ENCODE results near the gene G0S2. TPM values are rescaled to one million over a fixed set of nuclear protein-coding genes. Genes with fewer than 3 reads are reported as not detected.
A peak's percentile ranks its signal among the peaks of the same experiment; 100 is the strongest.

Gene G0S2
- total and polyA plus RNA-seq, 4 donors, result 44.6 to 696 (median 63.9) TPM

DNA sequence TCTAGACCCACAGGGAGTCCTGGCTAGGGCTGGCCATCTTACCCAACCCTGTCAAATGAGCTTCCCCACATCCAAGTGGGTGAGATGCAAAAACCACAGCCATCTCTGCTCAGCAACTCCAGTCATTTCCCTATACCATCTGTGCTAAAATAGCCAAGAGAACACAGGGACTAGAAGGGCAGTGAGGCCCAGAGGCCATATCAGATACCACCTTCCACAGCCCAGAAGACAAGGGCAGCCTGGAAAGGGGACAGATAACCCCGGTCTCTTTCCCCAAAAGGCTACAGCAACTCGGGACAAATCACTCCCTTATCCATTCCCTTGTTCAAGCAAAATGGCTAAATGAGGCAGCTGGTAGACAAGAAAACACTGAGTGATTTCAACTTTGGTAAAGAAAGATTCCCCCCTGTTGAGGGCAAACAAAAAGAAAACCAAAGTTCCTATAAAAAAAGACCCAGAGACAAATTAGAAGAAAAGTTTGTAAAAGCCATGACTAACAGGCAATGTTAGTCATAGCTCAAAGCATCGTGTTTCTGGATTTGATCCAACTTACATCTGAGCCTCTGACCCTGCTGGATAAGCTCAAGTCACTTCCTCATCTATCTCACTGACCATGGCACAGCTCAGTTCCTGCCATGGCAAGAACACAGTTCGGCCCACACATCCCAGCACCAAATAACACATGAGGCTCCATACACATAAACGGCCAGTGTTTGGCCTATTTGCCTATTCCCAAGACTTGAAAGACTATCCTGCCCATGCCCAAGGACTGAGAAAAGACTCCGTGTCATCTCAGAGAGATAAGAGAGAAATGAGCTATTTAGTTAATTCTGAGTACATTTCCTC is 26.1 kb upstream of the G0S2 start:
- Histone ChIP-seq H3K4me3 (no peak overlapping the region), H3K36me3 (ENCODE audit: control insufficient read depth in 4 of 4, insufficient read depth in 4 of 4, low read length in 4 of 4) (no peaks in the 10 kb centered on the region), H3K27me3 (ENCODE audit: control insufficient read depth in 3 of 3, insufficient read depth in 3 of 3, low read length in 2 of 3) (no peaks in the 10 kb centered on the region), H3K4me1 (ENCODE audit: control insufficient read depth in 5 of 5, insufficient read depth in 5 of 5, low read length in 5 of 5) (peaks cover 17 to 68% (median 36%) of the 10 kb centered on the region in 5 donors), H3K9me3 (ENCODE audit: control insufficient read depth in 4 of 4, insufficient read depth in 3 of 4, low read length in 3 of 4) (no peaks in the 10 kb centered on the region), H3K9ac (ENCODE audit: insufficient read depth in 1 of 2, low read length in 2 of 2) (no peak overlapping the region), H3K27ac (ENCODE audit: low read depth in 1 of 2, low read length in 1 of 2) (peak overlapping the region; percentile 78 to 83)
- 44% methylated on average over 6 of the region's 6 CpGs for WGBS, 2 donors
- ATAC-seq (ENCODE audit: insufficient read depth, low FRiP score) (peak; percentile 42), DNase-seq (peak in 2 of 3 donors; percentile 62 to 80)
- TF ChIP-seq, protein P1, sequence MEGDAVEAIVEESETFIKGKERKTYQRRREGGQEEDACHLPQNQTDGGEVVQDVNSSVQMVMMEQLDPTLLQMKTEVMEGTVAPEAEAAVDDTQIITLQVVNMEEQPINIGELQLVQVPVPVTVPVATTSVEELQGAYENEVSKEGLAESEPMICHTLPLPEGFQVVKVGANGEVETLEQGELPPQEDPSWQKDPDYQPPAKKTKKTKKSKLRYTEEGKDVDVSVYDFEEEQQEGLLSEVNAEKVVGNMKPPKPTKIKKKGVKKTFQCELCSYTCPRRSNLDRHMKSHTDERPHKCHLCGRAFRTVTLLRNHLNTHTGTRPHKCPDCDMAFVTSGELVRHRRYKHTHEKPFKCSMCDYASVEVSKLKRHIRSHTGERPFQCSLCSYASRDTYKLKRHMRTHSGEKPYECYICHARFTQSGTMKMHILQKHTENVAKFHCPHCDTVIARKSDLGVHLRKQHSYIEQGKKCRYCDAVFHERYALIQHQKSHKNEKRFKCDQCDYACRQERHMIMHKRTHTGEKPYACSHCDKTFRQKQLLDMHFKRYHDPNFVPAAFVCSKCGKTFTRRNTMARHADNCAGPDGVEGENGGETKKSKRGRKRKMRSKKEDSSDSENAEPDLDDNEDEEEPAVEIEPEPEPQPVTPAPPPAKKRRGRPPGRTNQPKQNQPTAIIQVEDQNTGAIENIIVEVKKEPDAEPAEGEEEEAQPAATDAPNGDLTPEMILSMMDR (IDR thresholded peaks at IDR 0.05; ENCODE audit: control extremely low read depth, extremely low read depth), result no peak

DNA sequence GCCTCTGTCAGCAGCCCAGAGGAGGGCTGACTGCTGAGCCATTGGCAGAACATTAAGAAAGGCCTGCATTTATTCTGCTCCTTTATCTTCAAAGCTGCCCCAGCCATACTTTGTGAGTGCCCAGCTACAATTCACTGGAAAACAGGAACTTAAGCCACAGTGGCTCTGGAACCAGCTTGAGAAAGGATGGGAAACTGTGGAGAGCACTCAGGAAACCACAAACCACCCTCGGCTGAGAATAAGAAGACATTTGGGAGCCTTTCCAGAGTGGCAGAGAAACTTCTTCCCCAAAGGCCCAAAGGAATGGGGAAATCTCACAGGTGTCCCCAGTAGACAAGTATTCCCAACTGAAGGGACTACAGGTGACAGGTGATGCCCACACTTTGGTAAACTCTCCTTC is 24.8 kb upstream of the G0S2 start:
- TF ChIP-seq, protein P1 (IDR thresholded peaks at IDR 0.05; ENCODE audit: control extremely low read depth, extremely low read depth), result no peak
- WGBS, 2 donors, result 28 to 30% methylated on average over 1 of the region's 1 CpG
- Histone ChIP-seq H3K4me3 (no peak overlapping the region), H3K27me3 (ENCODE audit: control insufficient read depth in 3 of 3, insufficient read depth in 3 of 3, low read length in 2 of 3) (no peaks in the 10 kb centered on the region), H3K27ac (ENCODE audit: low read depth in 1 of 2, low read length in 1 of 2) (peak overlapping the region in 1 of 2 donors; percentile 79), H3K9me3 (ENCODE audit: control insufficient read depth in 4 of 4, insufficient read depth in 3 of 4, low read length in 3 of 4) (no peaks in the 10 kb centered on the region), H3K9ac (ENCODE audit: insufficient read depth in 1 of 2, low read length in 2 of 2) (no peak overlapping the region), H3K36me3 (ENCODE audit: control insufficient read depth in 4 of 4, insufficient read depth in 4 of 4, low read length in 4 of 4) (no peaks in the 10 kb centered on the region), H3K4me1 (ENCODE audit: control insufficient read depth in 5 of 5, insufficient read depth in 5 of 5, low read length in 5 of 5) (peaks cover 17 to 62% (median 28%) of the 10 kb centered on the region in 5 donors)
- DNase-seq (no peak), ATAC-seq (ENCODE audit: insufficient read depth, low FRiP score) (no peak)

DNA sequence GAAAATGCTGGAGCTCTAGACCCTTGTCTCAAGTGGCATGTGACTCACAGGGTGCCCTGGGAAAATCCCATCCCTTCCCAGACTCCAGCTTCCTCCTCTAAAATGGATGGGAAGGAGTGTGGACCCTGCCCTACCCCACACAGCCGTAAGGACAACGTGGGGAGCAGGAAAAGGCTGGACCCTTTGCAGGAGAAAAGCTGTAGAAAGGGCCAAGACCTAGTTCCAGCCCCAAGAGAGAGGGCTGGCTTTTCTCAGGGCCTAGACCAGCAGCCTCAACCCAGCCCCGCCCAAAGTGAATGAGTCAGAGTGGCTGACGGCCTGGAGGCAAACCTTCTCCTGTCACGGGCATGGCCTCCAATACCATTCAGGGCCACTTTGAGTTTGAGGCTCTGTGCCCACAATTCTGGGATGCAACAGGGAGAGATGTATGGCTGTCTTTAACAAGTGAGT is 24.0 kb upstream of the G0S2 start:
- peak overlapping the region in 1 of 2 donors; percentile 79 for H3K27ac ChIP-seq (ENCODE audit: low read depth in 1 of 2, low read length in 1 of 2)
- no peaks in the 10 kb centered on the region for H3K27me3 ChIP-seq (ENCODE audit: control insufficient read depth in 3 of 3, insufficient read depth in 3 of 3, low read length in 2 of 3)
- TF ChIP-seq, protein P1 (IDR thresholded peaks at IDR 0.05; ENCODE audit: control extremely low read depth, extremely low read depth), result no peak
- DNase-seq, result no peak
- ATAC-seq (ENCODE audit: insufficient read depth, low FRiP score), result peak; percentile 51
- peaks cover 17 to 56% (median 26%) of the 10 kb centered on the region in 5 donors for H3K4me1 ChIP-seq (ENCODE audit: control insufficient read depth in 5 of 5, insufficient read depth in 5 of 5, low read length in 5 of 5)
- H3K4me3 ChIP-seq, result no peak overlapping the region
- 28 to 32% methylated on average over 5 of the region's 5 CpGs for WGBS, 2 donors
- H3K36me3 ChIP-seq (ENCODE audit: control insufficient read depth in 4 of 4, insufficient read depth in 4 of 4, low read length in 4 of 4), result no peaks in the 10 kb centered on the region
- H3K9me3 ChIP-seq (ENCODE audit: control insufficient read depth in 4 of 4, insufficient read depth in 3 of 4, low read length in 3 of 4), result no peaks in the 10 kb centered on the region
- no peak overlapping the region for H3K9ac ChIP-seq (ENCODE audit: insufficient read depth in 1 of 2, low read length in 2 of 2)
